A673 (cell line): Measurements from ENCODE around the gene PTPN14. TPM values are rescaled to one million over a fixed set of nuclear protein-coding genes. Genes with fewer than 3 reads are reported as not detected.
"Not testable (repeated sequence)": the region's sequence is repeated elsewhere in the genome, so short reads cannot be mapped to it uniquely, and the experiment has no call there.

ENCODE experiments used
- Bru-seq: library from RNA; stranded (reverse); fragments of 400-500 nt; gene quantifications from one replicate; lab custom pipeline; 2021; lab: Mats Ljungman, UMichigan
- BruChase-seq, 2 experiments: library from RNA; stranded (reverse); fragments of 400-500 nt; gene quantifications; one replicate each; lab custom pipeline; 2021; lab: Mats Ljungman, UMichigan
- BruUV-seq: library from RNA; stranded (reverse); fragments of 400-500 nt; replicated peaks from 2 replicates; lab custom pipeline; 2021; lab: Mats Ljungman, UMichigan
- CTCF ChIA-PET: fragments of 300-600 bp; sonication (Branson Sonifier 250); formaldehyde crosslinking; loops from one replicate; lab custom pipeline; 2022; ENCODE audit warnings: antibody characterized with exemption; lab: Charles Lee
- POLR2A ChIA-PET: fragments of 300-600 bp; sonication (Branson Sonifier 250); formaldehyde crosslinking; loops from one replicate; lab custom pipeline; 2022; ENCODE audit warnings: antibody characterized with exemption; ENCODE audit not compliant: low non-redundant PET; lab: Charles Lee
- DNase-seq: peaks from one replicate; pipeline ENCODE4 v3.0.0-alpha.2; 2015; ENCODE audit warnings: low spot score
- H3K27ac ChIP-seq: fragments of 200-600 bp; sonication (generic); 2 replicates; pipeline ENCODE4 v1.5.1; 2016; ENCODE audit warnings: mixed run types, low read depth, mild to moderate bottlenecking, mixed read lengths, antibody characterized with exemption, low read length; ENCODE audit not compliant: poor library complexity, severe bottlenecking
- H3K27me3 ChIP-seq: fragments of 200-600 bp; sonication (generic); replicated peaks from 2 replicates; pipeline ENCODE4 v1.6.1; 2017; ENCODE audit warnings: mixed run types, low read depth, mild to moderate bottlenecking, mixed read lengths, antibody characterized with exemption, low read length; ENCODE audit not compliant: insufficient read depth, poor library complexity
- H3K36me3 ChIP-seq: fragments of 200-600 bp; sonication (generic); 2 replicates; pipeline ENCODE4 v1.6.1; 2016; ENCODE audit warnings: mixed run types, mild to moderate bottlenecking, mixed read lengths, antibody characterized with exemption, low read length; ENCODE audit not compliant: insufficient read depth, poor library complexity, severe bottlenecking
- H3K4me1 ChIP-seq: fragments of 200-600 bp; sonication (generic); 2 replicates; pipeline ENCODE4 v1.6.1; 2017; ENCODE audit warnings: mixed run types, mild to moderate bottlenecking, mixed read lengths, antibody characterized with exemption, low read length; ENCODE audit not compliant: insufficient read depth, poor library complexity, severe bottlenecking
- H3K4me3 ChIP-seq: fragments of 200-600 bp; sonication (generic); 2 replicates; pipeline ENCODE4 v1.5.1; 2016; ENCODE audit warnings: low read depth, mixed run types, mild to moderate bottlenecking, mixed read lengths, low read length; ENCODE audit not compliant: poor library complexity, severe bottlenecking
- H3K9me3 ChIP-seq: fragments of 200-600 bp; sonication (generic); 2 replicates; pipeline ENCODE4 v1.6.1; 2016; ENCODE audit warnings: mixed run types, low read depth, mild to moderate bottlenecking, mixed read lengths, antibody characterized with exemption, low read length; ENCODE audit not compliant: poor library complexity, severe bottlenecking
- EZH2 ChIP-seq: fragments of 200-600 bp; sonication (generic); IDR thresholded peaks from 2 replicates; pipeline ENCODE4 v1.6.1; 2017; ENCODE audit warnings: borderline replicate concordance, low read depth, mild to moderate bottlenecking, mixed read lengths, antibody characterized with exemption, low read length; ENCODE audit not compliant: poor library complexity, severe bottlenecking
- intact Hi-C: fragments of 100-400 bp; cut with micrococcal nuclease; formaldehyde crosslinking; loops from one replicate; pipeline ENCODE4 v1.10.0; 2022; ENCODE audit not compliant: unreplicated experiment
- long read RNA-seq: library from polyadenylated mRNA; stranded (forward); transcript quantifications from one replicate; pipeline ENCODE4 v2.0.0, GENCODE V29; 2022
- total RNA-seq: library from RNA; stranded (reverse); gene quantifications from 2 replicates; pipeline ENCODE4 v1.2.3, GENCODE V29; 2021
- TF ChIP-seq, protein P1 (sequence below): fragments of 300-800, 200-600 bp; sonication (generic); conservative IDR thresholded peaks from 2 replicates; pipeline ENCODE4 v1.5.1; 2017; ENCODE audit warnings: low read depth, mild to moderate bottlenecking, antibody characterized with exemption, low read length, moderate library complexity, mixed read lengths

Gene PTPN14
- total RNA-seq (103 and 114 TPM in 2 replicates), Bru-seq, nascent RNA (percentile 93 among the genes with signal in this experiment), BruChase-seq, experiment 1, labeled RNA remaining after a 2-hour chase (percentile 90 among the genes with signal in this experiment), BruChase-seq, experiment 2, labeled RNA remaining after a 6-hour chase (percentile 94 among the genes with signal in this experiment)
- long read RNA-seq, full-length matches to known transcripts = 4 of 24 reads
- long read RNA-seq, partial matches to known transcripts = 9 of 24 reads
- long read RNA-seq, other reads (novel, unspliced or antisense) = 11 of 24 reads

GRCh38 chr1:214551436-214552173 lies at the start of gene PTPN14:
TSS of gene PTPN14 (minus strand) at chr1:214551602. CDS start at chr1:214464803, 86,799 bp downstream.
- Histone ChIP-seq H3K4me1 (peaks cover 30% of the 10 kb centered on the region), H3K36me3 (no peaks in the 10 kb centered on the region), H3K9me3 (no peaks in the 10 kb centered on the region), H3K27me3 (no peaks in the 10 kb centered on the region), H3K27ac (peak within 1 kb of the TSS; percentile 93), H3K4me3 (peak within 1 kb of the TSS; percentile 92)
- ChIA-PET CTCF (interaction anchor here (0.6 to 1.5 kb wide), 6 partner anchors 33 to 337 kb away, joined by 3 to 6 read pairs (median 4); no protein-coding TSS in a partner anchor), POLR2A (interaction anchor here (0.6 to 1.2 kb wide), 3 partner anchors 10 to 97 kb away, joined by 3 to 5 read pairs (median 3); no protein-coding TSS in a partner anchor)
- TF ChIP-seq, protein P1, sequence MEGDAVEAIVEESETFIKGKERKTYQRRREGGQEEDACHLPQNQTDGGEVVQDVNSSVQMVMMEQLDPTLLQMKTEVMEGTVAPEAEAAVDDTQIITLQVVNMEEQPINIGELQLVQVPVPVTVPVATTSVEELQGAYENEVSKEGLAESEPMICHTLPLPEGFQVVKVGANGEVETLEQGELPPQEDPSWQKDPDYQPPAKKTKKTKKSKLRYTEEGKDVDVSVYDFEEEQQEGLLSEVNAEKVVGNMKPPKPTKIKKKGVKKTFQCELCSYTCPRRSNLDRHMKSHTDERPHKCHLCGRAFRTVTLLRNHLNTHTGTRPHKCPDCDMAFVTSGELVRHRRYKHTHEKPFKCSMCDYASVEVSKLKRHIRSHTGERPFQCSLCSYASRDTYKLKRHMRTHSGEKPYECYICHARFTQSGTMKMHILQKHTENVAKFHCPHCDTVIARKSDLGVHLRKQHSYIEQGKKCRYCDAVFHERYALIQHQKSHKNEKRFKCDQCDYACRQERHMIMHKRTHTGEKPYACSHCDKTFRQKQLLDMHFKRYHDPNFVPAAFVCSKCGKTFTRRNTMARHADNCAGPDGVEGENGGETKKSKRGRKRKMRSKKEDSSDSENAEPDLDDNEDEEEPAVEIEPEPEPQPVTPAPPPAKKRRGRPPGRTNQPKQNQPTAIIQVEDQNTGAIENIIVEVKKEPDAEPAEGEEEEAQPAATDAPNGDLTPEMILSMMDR = peak; percentile 35; the same call in 1 of the 2 replicates
- TF ChIP-seq EZH2 = no peak
- intact Hi-C loops = loop anchor here (2.0 kb wide), 2 partner anchors 97 to 147 kb away; no protein-coding TSS in a partner anchor
- BruUV-seq = no TSS peak
- peak; percentile 98 for DNase-seq

GRCh38 chr1:214593158-214593557 lies 41.8 kb upstream of the PTPN14 start:
- Histone ChIP-seq H3K9me3 (no peaks in the 10 kb centered on the region), H3K36me3 (no peaks in the 10 kb centered on the region), H3K4me1 (no peaks in the 10 kb centered on the region), H3K27ac (no peak overlapping the region), H3K4me3 (no peak overlapping the region), H3K27me3 (no peaks in the 10 kb centered on the region)
- intact Hi-C loops = no loop called here
- no peak for DNase-seq
- CTCF ChIA-PET = no interaction called here
- POLR2A ChIA-PET = no interaction called here
- no TSS peak for BruUV-seq
- TF ChIP-seq EZH2 = no peak
- TF ChIP-seq, protein P1 = no peak

DNA sequence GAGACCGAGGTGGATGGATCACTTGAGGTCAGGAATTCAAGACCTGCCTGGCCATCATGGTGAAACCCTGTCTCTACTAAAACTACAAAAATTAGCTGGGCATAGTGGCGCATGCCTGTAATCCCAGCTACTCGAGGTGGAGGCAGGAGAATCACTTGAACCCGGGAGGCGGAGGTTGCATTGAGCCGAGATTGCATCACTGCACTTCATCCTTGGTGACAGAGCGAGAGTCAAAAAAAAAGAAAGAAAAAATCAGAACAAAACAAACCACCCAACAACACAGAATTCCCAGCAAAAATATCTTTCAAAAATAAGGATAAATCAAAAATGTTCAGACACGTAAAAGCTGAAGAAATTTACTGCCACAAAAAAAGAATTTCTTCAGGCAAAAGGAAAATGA lies 40.5 kb upstream of the PTPN14 start:
- H3K27ac ChIP-seq, POLR2A ChIA-PET, H3K27me3 ChIP-seq, DNase-seq, H3K4me3 ChIP-seq, BruUV-seq, H3K9me3 ChIP-seq, H3K36me3 ChIP-seq, intact Hi-C loops, H3K4me1 ChIP-seq, CTCF ChIA-PET: not testable (repeated sequence)
